ENCODE data around the gene OSBPL3. TPM values are rescaled to one million over a fixed set of nuclear protein-coding genes. Genes with fewer than 3 reads are reported as not detected.

Gene OSBPL3
- polyA plus RNA-seq, 12 donors = 2.5 to 10.3 (median 4.9) TPM; not detected in 1

GRCh38 chr7:24955313-24955712 is 24.7 kb downstream of the OSBPL3 start:
- no peak for DNase-seq

GRCh38 chr7:24952464-24952863 is 27.5 kb downstream of the OSBPL3 start:
- no peak for DNase-seq

- DNase-seq = no peak
Observed at GRCh38 chr7:24951441-24951980, 28.5 kb downstream of the OSBPL3 start.

GRCh38 chr7:24949884-24950283 is 30.1 kb downstream of the OSBPL3 start:
- no peak for DNase-seq

- DNase-seq = no peak
Observed at GRCh38 chr7:24948739-24949138, 31.2 kb downstream of the OSBPL3 start.

GRCh38 chr7:24946467-24946866 is 33.5 kb downstream of the OSBPL3 start:
- no peak for DNase-seq

- no peak for DNase-seq
Observed at GRCh38 chr7:24945899-24946298, 34.1 kb downstream of the OSBPL3 start.

GRCh38 chr7:24943096-24943948 is 36.7 kb downstream of the OSBPL3 start:
- no peak for DNase-seq

- no peak for DNase-seq
Observed at GRCh38 chr7:24942226-24942625, 37.8 kb downstream of the OSBPL3 start.

GRCh38 chr7:24939416-24939815 is 40.6 kb downstream of the OSBPL3 start:
- DNase-seq = no peak

- DNase-seq = no peak
Observed at GRCh38 chr7:24936121-24936824, 43.7 kb downstream of the OSBPL3 start.

GRCh38 chr7:24933298-24933697 is 46.7 kb downstream of the OSBPL3 start:
- DNase-seq = no peak

- DNase-seq = no peak
Observed at GRCh38 chr7:24932815-24933214, 47.2 kb downstream of the OSBPL3 start.

- DNase-seq = no peak
Observed at GRCh38 chr7:24932389-24932788, 47.6 kb downstream of the OSBPL3 start.

- no peak for DNase-seq
Observed at GRCh38 chr7:24931844-24932243, 48.1 kb downstream of the OSBPL3 start.

- no peak for DNase-seq
Observed at GRCh38 chr7:24930856-24931255, 49.1 kb downstream of the OSBPL3 start.

- no peak for DNase-seq
Observed at GRCh38 chr7:24926623-24927524, 53.1 kb downstream of the OSBPL3 start.

GRCh38 chr7:24924375-24924774 is 55.6 kb downstream of the OSBPL3 start:
- DNase-seq = no peak

- no peak for DNase-seq
Observed at GRCh38 chr7:24923172-24923865, 56.7 kb downstream of the OSBPL3 start.

GRCh38 chr7:24922099-24922773 is 57.7 kb downstream of the OSBPL3 start:
- no peak for DNase-seq

GRCh38 chr7:24921362-24921679 is 58.7 kb downstream of the OSBPL3 start:
- DNase-seq = no peak
